HCT116 (cell line): ENCODE measurements around the gene RHBDL3. TPM values are rescaled to one million over a fixed set of nuclear protein-coding genes. Genes with fewer than 3 reads are reported as not detected.

Experiments
- ATAC-seq: fragments of 200-7000 bp; cut with Tn5 transposase; 2 replicates; pipeline ENCODE4 v1.9.1; 2020; ENCODE audit warnings: mild to moderate bottlenecking, moderate library complexity
- BruUV-seq: library from RNA; stranded (reverse); fragments of 400-500 nt; replicated peaks from 2 replicates; lab custom pipeline; 2021; lab: Mats Ljungman, UMichigan
- CTCF ChIA-PET: fragments of 300-600 bp; sonication (Branson Sonifier 250); formaldehyde crosslinking; loops from one replicate; lab custom pipeline; 2021; ENCODE audit warnings: antibody characterized with exemption; lab: Charles Lee
- POLR2A ChIA-PET: fragments of 300-600, 350-600 bp; sonication (Branson Sonifier 250); formaldehyde crosslinking; loops from one replicate; lab custom pipeline; 2021; ENCODE audit warnings: antibody characterized with exemption; lab: Charles Lee
- RAD21 ChIA-PET, 2 experiments: fragments of 300-600 bp; sonication (Branson Sonifier 250); formaldehyde crosslinking; loops; one replicate each; lab custom pipeline; 2023; ENCODE audit warnings: low total read pairs in 2 of 2; ENCODE audit not compliant: uncharacterized antibody in 2 of 2, unreplicated experiment in 2 of 2, low non-redundant PET in 1 of 2; lab: Charles Lee
- DNase-seq: peaks from one replicate; pipeline ENCODE4 v3.0.0-alpha.2; 2010; ENCODE audit warnings: low read depth, low spot score
- H2AFZ ChIP-seq: fragments of 200-600 bp; shearing (Covaris generic), sonication (generic); 2 replicates; pipeline ENCODE4 v1.6.1; 2017; ENCODE audit warnings: low read depth, mixed run types, mixed read lengths, antibody characterized with exemption, low read length; ENCODE audit not compliant: poor library complexity, severe bottlenecking
- H3K27ac ChIP-seq: 2 replicates; pipeline ENCODE4 v1.5.1; 2012; ENCODE audit warnings: low read depth, low read length
- H3K27me3 ChIP-seq: fragments of 200-600 bp; sonication (generic); 2 replicates; pipeline ENCODE4 v1.6.1; 2016; ENCODE audit warnings: mixed run types, low read length, mixed read lengths; ENCODE audit not compliant: insufficient read depth
- H3K36me3 ChIP-seq, 2 experiments: fragments of 200-500 bp in 1 of 2; fragments of 200-600 bp in 1 of 2; sonication (Bioruptor generic) in 1 of 2; sonication (generic) in 1 of 2; 2 replicates each; pipeline versions ENCODE4 v1.5.1 to v1.6.1; 2014 to 2016; ENCODE audit warnings: low read length in 2 of 2, inconsistent platforms in 1 of 2, mixed read lengths in 1 of 2, mixed run types in 1 of 2; ENCODE audit not compliant: insufficient read depth in 2 of 2, control insufficient read depth in 1 of 2
- H3K4me1 ChIP-seq, 2 experiments: fragments of 200-600 bp in 1 of 2; sonication (generic) in 1 of 2; 2 replicates each; pipeline versions ENCODE4 v1.5.1 to v1.6.1; 2012 to 2017; ENCODE audit warnings: low read length in 2 of 2, inconsistent platforms in 1 of 2, mild to moderate bottlenecking in 1 of 2, mixed read lengths in 1 of 2, mixed run types in 1 of 2, moderate library complexity in 1 of 2; ENCODE audit not compliant: insufficient read depth in 2 of 2, control insufficient read depth in 1 of 2
- H3K4me2 ChIP-seq: fragments of 200-600 bp; sonication (generic); 2 replicates; pipeline ENCODE4 v1.6.1; 2017; ENCODE audit warnings: mixed run types, low read length, mixed read lengths
- H3K4me3 ChIP-seq, 2 experiments: fragments of 200-600 bp in 1 of 2; sonication (generic) in 1 of 2; replicated peaks in 1 of 2; 2 replicates each; pipeline ENCODE4 v1.5.1; 2011 to 2016; ENCODE audit warnings: low read length in 2 of 2, control low read depth in 1 of 2, low read depth in 1 of 2, mild to moderate bottlenecking in 1 of 2, mixed read lengths in 1 of 2, mixed run types in 1 of 2
- H3K79me2 ChIP-seq: fragments of 200-600 bp; sonication (generic); 2 replicates; pipeline ENCODE4 v1.6.1; 2017; ENCODE audit warnings: mild to moderate bottlenecking, mixed run types, low read length, moderate library complexity, mixed read lengths; ENCODE audit not compliant: insufficient read depth
- H3K9ac ChIP-seq: fragments of 200-600 bp; sonication (generic); 2 replicates; pipeline ENCODE4 v1.6.1; 2016; ENCODE audit warnings: low read length, mixed read lengths
- H3K9me2 ChIP-seq: fragments of 200-600 bp; sonication (generic), shearing (Covaris generic); 2 replicates; pipeline ENCODE4 v1.6.1; 2017; ENCODE audit warnings: mixed run types, mild to moderate bottlenecking, moderate library complexity; ENCODE audit not compliant: insufficient read depth
- H3K9me3 ChIP-seq, 2 experiments: fragments of 200-500 bp in 1 of 2; fragments of 200-600 bp in 1 of 2; sonication (Bioruptor generic) in 1 of 2; sonication (generic) in 1 of 2; 2 replicates each; pipeline ENCODE4 v1.6.1; 2014 to 2017; ENCODE audit warnings: low read length in 2 of 2, mixed read lengths in 2 of 2, inconsistent platforms in 1 of 2, low read depth in 1 of 2, mild to moderate bottlenecking in 1 of 2, mixed run types in 1 of 2, moderate library complexity in 1 of 2; ENCODE audit not compliant: control insufficient read depth in 1 of 2, insufficient read depth in 1 of 2
- H4K20me1 ChIP-seq: fragments of 200-600 bp; sonication (generic), shearing (Covaris generic); 2 replicates; pipeline ENCODE4 v1.6.1; 2017; ENCODE audit warnings: mixed run types, mild to moderate bottlenecking, moderate library complexity; ENCODE audit not compliant: insufficient read depth
- EZH2 ChIP-seq: fragments of 200-600 bp; sonication (generic); IDR thresholded peaks from 2 replicates; pipeline ENCODE4 v1.6.1; 2017; ENCODE audit warnings: antibody characterized with exemption, mixed run types
- POLR2AphosphoS5 ChIP-seq: IDR thresholded peaks from 2 replicates; pipeline ENCODE4 v1.6.1; 2011; ENCODE audit warnings: mild to moderate bottlenecking, low read depth, low read length, moderate library complexity
- REST ChIP-seq: IDR thresholded peaks from 2 replicates; pipeline ENCODE4 v1.6.1; 2012; ENCODE audit warnings: low read depth
- SIN3A ChIP-seq: IDR thresholded peaks from 2 replicates; pipeline ENCODE4 v1.6.1; 2012; ENCODE audit warnings: low read depth
- ZFX ChIP-seq: fragments of 450-650 bp; IDR thresholded peaks from 2 replicates; pipeline ENCODE4 v1.6.1; 2017
- ZNF274 ChIP-seq: fragments of 200-500 bp; sonication (Bioruptor generic); IDR thresholded peaks from 2 replicates; pipeline ENCODE4 v1.6.1; 2014; ENCODE audit warnings: mild to moderate bottlenecking, low read depth, low read length, inconsistent platforms
- intact Hi-C: fragments of 100-400 bp; cut with micrococcal nuclease; formaldehyde crosslinking; loops from 2 replicates; pipeline ENCODE4 v1.10.0; 2022
- total RNA-seq: library from RNA; stranded (reverse); gene quantifications from one replicate; pipeline ENCODE4 v1.2.1, GENCODE V29; 2021; ENCODE audit not compliant: unreplicated experiment
- TF ChIP-seq, protein P1 (sequence below), 3 experiments: fragments of 200-600 bp in 1 of 3; sonication (generic) in 1 of 3; IDR thresholded peaks in 2 of 3; conservative IDR thresholded peaks in 1 of 3; 2 replicates each; pipeline ENCODE4 v1.5.1; 2012 to 2017; ENCODE audit warnings: low read depth in 2 of 3, low read length in 2 of 3, antibody characterized with exemption in 1 of 3, borderline replicate concordance in 1 of 3, control low read depth in 1 of 3, mild to moderate bottlenecking in 1 of 3, mixed read lengths in 1 of 3, mixed run types in 1 of 3, moderate library complexity in 1 of 3; ENCODE audit not compliant: insufficient read depth in 1 of 3

RHBDL3 gene
- total RNA-seq, 1 experiment from 2014 or later, result 4.0 TPM

DNA sequence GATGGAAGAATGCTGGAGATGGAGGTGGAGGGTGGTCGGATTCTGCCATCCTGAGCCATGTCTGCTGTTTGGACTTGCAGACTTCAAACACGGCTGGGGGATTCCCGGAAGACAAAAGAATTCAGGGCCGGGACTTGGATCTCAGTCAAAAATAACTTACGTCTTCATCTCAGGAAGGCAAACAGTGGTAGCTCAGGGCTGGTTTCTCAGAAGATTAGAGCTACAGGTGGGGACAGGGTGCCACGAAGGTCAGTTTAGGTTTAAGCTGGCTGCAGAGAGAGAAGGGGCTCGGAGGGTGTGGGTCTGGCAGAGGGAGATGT lies 4.3 kb upstream of the RHBDL3 start:
- Histone ChIP-seq H3K4me1 (peaks cover 0 to 5% of the 10 kb centered on the region in 2 experiments; a peak in 2 of 4 replicates), H3K4me2 (no peak overlapping the region), H4K20me1 (no peaks in the 10 kb centered on the region), H3K4me3 (no peak overlapping the region), H3K36me3 (no peaks in the 10 kb centered on the region), H3K27ac (no peak overlapping the region), H2AFZ (no peak overlapping the region), H3K9me2 (no peaks in the 10 kb centered on the region), H3K9me3 (no peaks in the 10 kb centered on the region), H3K9ac (no peak overlapping the region), H3K27me3 (no peaks in the 10 kb centered on the region), H3K79me2 (no peaks in the 10 kb centered on the region)
- POLR2A ChIA-PET, result no interaction called here
- no TSS peak for BruUV-seq
- TF ChIP-seq EZH2 (no peak), REST (no peak), ZNF274 (no peak), SIN3A (no peak), ZFX (no peak), POLR2AphosphoS5 (no peak)
- TF ChIP-seq, protein P1, sequence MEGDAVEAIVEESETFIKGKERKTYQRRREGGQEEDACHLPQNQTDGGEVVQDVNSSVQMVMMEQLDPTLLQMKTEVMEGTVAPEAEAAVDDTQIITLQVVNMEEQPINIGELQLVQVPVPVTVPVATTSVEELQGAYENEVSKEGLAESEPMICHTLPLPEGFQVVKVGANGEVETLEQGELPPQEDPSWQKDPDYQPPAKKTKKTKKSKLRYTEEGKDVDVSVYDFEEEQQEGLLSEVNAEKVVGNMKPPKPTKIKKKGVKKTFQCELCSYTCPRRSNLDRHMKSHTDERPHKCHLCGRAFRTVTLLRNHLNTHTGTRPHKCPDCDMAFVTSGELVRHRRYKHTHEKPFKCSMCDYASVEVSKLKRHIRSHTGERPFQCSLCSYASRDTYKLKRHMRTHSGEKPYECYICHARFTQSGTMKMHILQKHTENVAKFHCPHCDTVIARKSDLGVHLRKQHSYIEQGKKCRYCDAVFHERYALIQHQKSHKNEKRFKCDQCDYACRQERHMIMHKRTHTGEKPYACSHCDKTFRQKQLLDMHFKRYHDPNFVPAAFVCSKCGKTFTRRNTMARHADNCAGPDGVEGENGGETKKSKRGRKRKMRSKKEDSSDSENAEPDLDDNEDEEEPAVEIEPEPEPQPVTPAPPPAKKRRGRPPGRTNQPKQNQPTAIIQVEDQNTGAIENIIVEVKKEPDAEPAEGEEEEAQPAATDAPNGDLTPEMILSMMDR (IDR thresholded peaks at IDR 0.05 in 2 of 3, conservative IDR thresholded peaks at IDR 0.05 in 1 of 3; ENCODE audit: borderline replicate concordance in 1 of 3, insufficient read depth in 1 of 3, low read depth in 2 of 3, low read length in 2 of 3), result no peak
- no peak for ATAC-seq
- DNase-seq, result no peak
- CTCF ChIA-PET, result no interaction called here
- RAD21 ChIA-PET, result no interaction called here
- intact Hi-C loops, result no loop called here
